GM12873 (cell line): ENCODE data around the gene CUL2.

ENCODE experiments used
- CTCF ChIP-seq: IDR thresholded peaks from 2 replicates; pipeline ENCODE4 v1.5.1; 2012; ENCODE audit warnings: low read depth, mild to moderate bottlenecking, moderate library complexity, low read length, control low read depth; ENCODE audit not compliant: insufficient read depth; ENCODE audit errors: missing control alignments

The CUL2 gene

GRCh38 chr10:35097510-35097909, 7.4 kb upstream of the CUL2 start:
- TF ChIP-seq CTCF, result no peak

GRCh38 chr10:35096312-35096711, 6.2 kb upstream of the CUL2 start:
- no peak for TF ChIP-seq CTCF

GRCh38 chr10:35092851-35093250, 2.7 kb upstream of the CUL2 start:
- TF ChIP-seq CTCF, result no peak

GRCh38 chr10:35091994-35092790, 2.1 kb upstream of the CUL2 start:
- TF ChIP-seq CTCF, result no peak

GRCh38 chr10:35089611-35090161, 455 bp downstream of the CUL2 start:
- no peak for TF ChIP-seq CTCF

- TF ChIP-seq CTCF, result no peak
Measured at GRCh38 chr10:35083242-35083641, 6.9 kb downstream of the CUL2 start.

GRCh38 chr10:35079763-35080162, 10.4 kb downstream of the CUL2 start:
- TF ChIP-seq CTCF, result no peak
